Stomach (tissue), 9 donors: ENCODE measurements around the gene OPCML. TPM values are rescaled to one million over a fixed set of nuclear protein-coding genes. Genes with fewer than 3 reads are reported as not detected.

Source experiments
- DNase-seq, 2 donors: peaks; one replicate each; pipeline versions ENCODE4 v3.0.0 to v3.0.0-alpha.2; 2013 to 2019
- H3K27ac ChIP-seq, 5 donors: fragments of 200-600 bp in 4 of 5; sonication (generic) in 4 of 5; one replicate each; pipeline ENCODE4 v1.5.1; 2013 to 2019; ENCODE audit warnings: mild to moderate bottlenecking in 1 of 5, moderate library complexity in 1 of 5
- H3K27me3 ChIP-seq, 3 donors: fragments of 200-600 bp; sonication (generic); one replicate each; pipeline ENCODE4 v1.5.1; 2017 to 2019; ENCODE audit warnings: mixed run types in 1 of 3
- H3K36me3 ChIP-seq, 4 donors: fragments of 200-600 bp; sonication (generic); 1 replicate in 3 of 4; 2 replicates in 1 of 4; pipeline ENCODE4 v1.5.1; 2016 to 2019
- H3K4me1 ChIP-seq, 4 donors: fragments of 200-600 bp; sonication (generic); one replicate each; pipeline ENCODE4 v1.5.1; 2016 to 2019
- H3K4me3 ChIP-seq, 4 donors: fragments of 200-600 bp; sonication (generic) in 3 of 4; one replicate each; pipeline ENCODE4 v1.5.1; 2016 to 2019; ENCODE audit warnings: mild to moderate bottlenecking in 1 of 4
- H3K9me3 ChIP-seq, 4 donors: fragments of 200-600 bp; sonication (generic); one replicate each; pipeline ENCODE4 v1.5.1; 2016 to 2019
- CTCF ChIP-seq, 7 experiments: fragments of 450-650 bp in 4 of 7; fragments of 200-600 bp in 3 of 7; sonication (generic) in 3 of 7; IDR thresholded peaks; one replicate each; pipeline ENCODE4 v1.5.1; 2016 to 2019; ENCODE audit warnings: antibody characterized with exemption in 7 of 7, control low read depth in 2 of 7, mild to moderate bottlenecking in 1 of 7
- EP300 ChIP-seq: sonication (generic); formaldehyde crosslinking; IDR thresholded peaks from one replicate; pipeline ENCODE4 v1.6.1; 2017; ENCODE audit warnings: antibody characterized with exemption
- POLR2A ChIP-seq, 4 donors: fragments of 450-650 bp; IDR thresholded peaks; one replicate each; pipeline ENCODE4 v1.6.1; 2016; ENCODE audit warnings: antibody characterized with exemption in 4 of 4, control low read depth in 2 of 4, mild to moderate bottlenecking in 1 of 4, moderate library complexity in 1 of 4
- POLR2AphosphoS5 ChIP-seq, 3 donors: sonication (generic); formaldehyde crosslinking; IDR thresholded peaks; one replicate each; pipeline ENCODE4 v1.6.1; 2016; ENCODE audit warnings: antibody characterized with exemption in 3 of 3
- WGBS, 5 donors: extraction: QIAGEN DNeasy Blood & Tissue Kit in 3 of 5; methylation state at CpG; one replicate each; pipeline versions ENCODE4 v1.1.5 to v1.1.7; 2013 to 2018; 5-methylcytosine and 5-hydroxymethylcytosine counted together
- intact Hi-C: fragments of 100-400 bp; cut with DNase I; formaldehyde crosslinking; loops from one replicate; pipeline ENCODE4 v1.15.1; 2023; ENCODE audit warnings: low total_unique reads
- polyA plus RNA-seq, 3 donors: library from polyadenylated mRNA; stranded (reverse); fragments of 200-250 nt; gene quantifications; one replicate each; pipeline ENCODE4 v1.2.3, GENCODE V29; 2013
- total RNA-seq, 5 donors: library from RNA; depleted of rRNA; stranded (reverse); fragments of >200 nt; gene quantifications; one replicate each; pipeline versions ENCODE4 v1.1.0 to v1.2.3, GENCODE V29; 2014 to 2016
- donor health status: healthy with polysubstance abuse.
- donor health status: Bipolar disorder and iron deficiency.
- donor health status: healthy.

OPCML gene
- total and polyA plus RNA-seq, 8 donors: 0.03 to 0.92 (median 0.55) TPM; not detected in 3

- TF ChIP-seq POLR2A (IDR thresholded peaks at IDR 0.05) (no peak), EP300 (no peak), POLR2AphosphoS5 (IDR thresholded peaks at IDR 0.05) (no peak), CTCF (IDR thresholded peaks at IDR 0.05) (no peak)
- 45 to 72% (median 59%) methylated on average over 5 of the region's 5 CpGs for WGBS, 5 donors
- H3K27ac ChIP-seq: no peak overlapping the region
- intact Hi-C loops: no loop called here
- H3K4me3 ChIP-seq: no peak overlapping the region
- peaks cover 0 to 10% (median 0%) of the 10 kb centered on the region in 4 donors for H3K4me1 ChIP-seq
- H3K27me3 ChIP-seq: no peaks in the 10 kb centered on the region
- no peak for DNase-seq
- no peaks in the 10 kb centered on the region for H3K36me3 ChIP-seq
- no peaks in the 10 kb centered on the region for H3K9me3 ChIP-seq
Measured at GRCh38 chr11:132866783-132867545, 665.3 kb downstream of the OPCML start.

GRCh38 chr11:132865623-132866022 is 666.7 kb downstream of the OPCML start:
- TF ChIP-seq EP300 (no peak), POLR2A (IDR thresholded peaks at IDR 0.05) (no peak), POLR2AphosphoS5 (IDR thresholded peaks at IDR 0.05) (no peak), CTCF (IDR thresholded peaks at IDR 0.05) (no peak)
- WGBS, 5 donors: 73 to 83% (median 77%) methylated on average over 5 of the region's 5 CpGs
- Histone ChIP-seq H3K27me3 (no peaks in the 10 kb centered on the region), H3K4me3 (no peak overlapping the region), H3K27ac (no peak overlapping the region), H3K36me3 (no peaks in the 10 kb centered on the region), H3K4me1 (peaks cover 0 to 10% (median 0%) of the 10 kb centered on the region in 4 donors), H3K9me3 (no peaks in the 10 kb centered on the region)
- intact Hi-C loops: no loop called here
- DNase-seq: no peak

- intact Hi-C loops: no loop called here
- H3K9me3 ChIP-seq: no peaks in the 10 kb centered on the region
- no peak for DNase-seq
- WGBS, 5 donors: 90 to 94% (median 92%) methylated on average over 17 of the region's 17 CpGs
- H3K27ac ChIP-seq: no peak overlapping the region
- TF ChIP-seq CTCF (IDR thresholded peaks at IDR 0.05) (no peak), POLR2AphosphoS5 (IDR thresholded peaks at IDR 0.05) (no peak), POLR2A (IDR thresholded peaks at IDR 0.05) (no peak), EP300 (no peak)
- H3K36me3 ChIP-seq: no peaks in the 10 kb centered on the region
- peaks cover 0 to 10% (median 0%) of the 10 kb centered on the region in 4 donors for H3K4me1 ChIP-seq
- no peak overlapping the region for H3K4me3 ChIP-seq
- no peaks in the 10 kb centered on the region for H3K27me3 ChIP-seq
Measured at GRCh38 chr11:132864811-132865576, 667.3 kb downstream of the OPCML start.

GRCh38 chr11:132862933-132863332 is 669.4 kb downstream of the OPCML start:
- Histone ChIP-seq H3K27me3 (no peaks in the 10 kb centered on the region), H3K9me3 (no peaks in the 10 kb centered on the region), H3K4me3 (no peak overlapping the region), H3K27ac (no peak overlapping the region), H3K4me1 (peaks cover 0 to 10% (median 0%) of the 10 kb centered on the region in 4 donors), H3K36me3 (no peaks in the 10 kb centered on the region)
- intact Hi-C loops: no loop called here
- TF ChIP-seq EP300 (no peak), POLR2AphosphoS5 (IDR thresholded peaks at IDR 0.05) (no peak), POLR2A (IDR thresholded peaks at IDR 0.05) (no peak), CTCF (IDR thresholded peaks at IDR 0.05) (no peak)
- 32 to 65% (median 47%) methylated on average over 5 of the region's 5 CpGs for WGBS, 5 donors
- DNase-seq: peak in 1 of 2 donors; percentile 53
